GM19025 (cell line): ENCODE data around the gene NUTM2F.
A peak's percentile ranks its signal among the peaks of the same experiment; 100 is the strongest.
"Not testable (repeated sequence)": the region's sequence is repeated elsewhere in the genome, so short reads cannot be mapped to it uniquely, and the experiment has no call there.

Source experiments
- ATAC-seq: cut with Tn5 transposase; IDR thresholded peaks from one replicate; pipeline ENCODE4 v1.9.1; 2021; ENCODE audit warnings: mild to moderate bottlenecking, low read depth, moderate library complexity; ENCODE audit not compliant: unreplicated experiment

The NUTM2F gene

DNA sequence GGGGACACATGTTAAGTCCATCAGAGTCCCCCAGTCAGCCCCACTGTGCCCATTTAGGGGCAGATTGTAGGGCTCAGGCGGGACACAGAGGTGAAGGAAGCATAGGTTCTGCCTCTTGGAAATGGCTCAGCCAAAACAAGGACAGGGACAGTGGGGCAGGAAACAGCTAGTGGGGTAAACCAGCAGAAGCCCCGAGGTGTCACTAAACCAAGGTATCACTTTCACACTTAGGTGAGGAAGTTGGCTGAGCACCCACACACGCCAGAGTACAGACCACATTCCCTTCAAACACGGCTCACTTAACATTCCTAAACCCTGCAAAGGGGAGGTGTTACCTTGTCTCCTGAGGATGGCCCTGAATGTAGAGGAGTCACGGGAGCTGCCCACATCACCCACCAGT, 12.2 kb downstream of the NUTM2F start:
- peak; percentile 75 for ATAC-seq

DNA sequence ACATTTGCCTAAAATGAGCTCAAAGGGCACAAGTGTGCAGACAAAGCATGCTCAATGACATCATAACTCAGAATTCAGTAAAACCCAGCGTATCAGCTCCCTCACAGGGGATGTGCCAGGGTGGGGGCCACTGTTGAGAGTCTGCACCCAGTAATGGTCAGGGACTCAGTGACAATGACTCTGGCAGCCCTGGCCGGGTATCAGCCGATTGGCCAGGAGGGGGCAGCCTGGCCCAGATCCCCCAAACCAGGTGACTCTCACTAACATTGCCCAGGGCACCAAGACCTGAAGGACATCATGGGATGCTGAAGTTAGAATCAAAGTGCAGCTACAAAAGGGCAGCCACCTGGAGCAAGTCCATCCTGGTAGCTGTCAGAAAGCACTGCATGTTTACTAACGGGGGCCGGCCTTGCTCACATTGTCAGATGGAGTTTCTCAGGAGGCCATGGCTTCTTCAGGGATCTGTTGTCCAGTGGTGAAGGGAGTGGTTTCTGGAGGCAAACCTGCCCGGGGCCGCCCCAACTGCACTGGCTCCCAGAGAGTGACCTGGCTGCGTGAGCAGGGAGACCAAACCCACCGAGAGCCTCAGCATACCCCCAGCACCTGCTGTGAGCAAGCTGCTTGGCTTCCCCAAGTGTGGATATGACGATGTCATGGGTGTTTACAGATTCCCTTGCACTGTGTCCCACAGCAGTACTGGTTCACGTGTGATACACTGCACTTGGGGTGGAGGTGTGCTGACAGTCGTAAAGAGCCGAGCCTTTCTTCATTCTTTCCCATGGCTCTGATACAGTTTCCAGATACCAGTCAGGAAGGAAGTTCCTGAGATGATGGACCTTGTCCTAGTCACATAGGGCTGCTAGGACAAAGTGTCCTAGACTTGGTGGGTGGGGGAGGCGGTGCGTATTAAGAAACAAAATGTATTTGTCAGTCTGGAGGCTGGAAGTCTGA, 13.1 kb downstream of the NUTM2F start:
- not testable (repeated sequence) for ATAC-seq

DNA sequence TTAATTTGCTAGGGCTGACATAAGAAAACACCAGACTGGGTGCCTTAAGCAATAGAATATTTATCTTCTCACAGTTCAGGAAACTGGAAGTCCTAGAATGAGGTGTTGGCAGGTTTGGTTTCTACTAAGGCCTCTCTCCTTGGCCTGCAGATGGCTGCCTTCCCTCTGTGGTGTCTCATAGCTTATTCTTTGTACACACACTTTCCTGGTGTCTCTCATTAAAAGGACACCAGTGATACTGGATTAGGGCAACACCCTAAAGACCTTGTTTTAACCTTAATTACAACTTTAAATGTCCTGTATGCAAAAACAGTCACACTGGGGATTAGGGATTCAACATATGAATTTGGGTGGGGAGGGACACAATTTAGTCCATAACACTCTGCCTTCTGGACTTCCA, 25.1 kb downstream of the NUTM2F start:
- ATAC-seq: no peak

DNA sequence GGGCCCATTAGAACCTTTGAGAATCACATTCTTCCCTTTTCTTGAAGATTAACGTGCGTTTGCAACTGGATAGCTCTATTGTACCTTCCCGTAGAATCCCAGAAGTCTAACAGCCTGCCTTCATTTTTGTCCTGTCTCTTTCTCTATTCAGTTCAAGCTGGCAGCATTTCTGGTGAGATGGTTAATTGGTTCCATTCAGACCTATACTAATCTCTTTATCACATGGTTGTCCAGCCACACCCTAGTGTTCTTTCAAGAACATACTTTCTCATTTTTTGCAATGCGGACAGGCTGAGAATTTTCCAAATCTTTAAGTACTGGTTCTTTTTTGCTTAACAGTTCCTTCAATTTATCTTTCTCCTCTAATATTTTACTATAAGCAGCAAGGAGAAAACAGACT, 26.0 kb downstream of the NUTM2F start:
- ATAC-seq: no peak

DNA sequence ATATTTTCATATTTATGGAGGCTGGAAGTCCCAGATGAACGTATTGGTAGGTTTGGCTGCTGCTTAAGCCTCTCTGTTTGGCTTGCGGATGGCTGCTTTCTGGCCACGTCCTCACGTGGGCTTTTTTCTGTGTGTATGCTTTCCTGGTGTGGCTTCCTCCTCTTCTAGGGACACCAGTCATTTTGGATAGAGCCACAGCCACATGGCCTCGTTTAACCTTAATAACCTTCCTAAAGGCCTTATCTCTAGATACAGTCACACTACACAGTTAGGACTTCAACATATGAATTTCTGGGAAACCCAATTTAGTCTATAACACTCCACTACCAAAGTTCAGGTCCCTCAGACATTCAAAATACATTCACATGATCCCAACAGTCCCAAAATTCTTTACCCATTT, 26.9 kb downstream of the NUTM2F start:
- ATAC-seq: no peak

DNA sequence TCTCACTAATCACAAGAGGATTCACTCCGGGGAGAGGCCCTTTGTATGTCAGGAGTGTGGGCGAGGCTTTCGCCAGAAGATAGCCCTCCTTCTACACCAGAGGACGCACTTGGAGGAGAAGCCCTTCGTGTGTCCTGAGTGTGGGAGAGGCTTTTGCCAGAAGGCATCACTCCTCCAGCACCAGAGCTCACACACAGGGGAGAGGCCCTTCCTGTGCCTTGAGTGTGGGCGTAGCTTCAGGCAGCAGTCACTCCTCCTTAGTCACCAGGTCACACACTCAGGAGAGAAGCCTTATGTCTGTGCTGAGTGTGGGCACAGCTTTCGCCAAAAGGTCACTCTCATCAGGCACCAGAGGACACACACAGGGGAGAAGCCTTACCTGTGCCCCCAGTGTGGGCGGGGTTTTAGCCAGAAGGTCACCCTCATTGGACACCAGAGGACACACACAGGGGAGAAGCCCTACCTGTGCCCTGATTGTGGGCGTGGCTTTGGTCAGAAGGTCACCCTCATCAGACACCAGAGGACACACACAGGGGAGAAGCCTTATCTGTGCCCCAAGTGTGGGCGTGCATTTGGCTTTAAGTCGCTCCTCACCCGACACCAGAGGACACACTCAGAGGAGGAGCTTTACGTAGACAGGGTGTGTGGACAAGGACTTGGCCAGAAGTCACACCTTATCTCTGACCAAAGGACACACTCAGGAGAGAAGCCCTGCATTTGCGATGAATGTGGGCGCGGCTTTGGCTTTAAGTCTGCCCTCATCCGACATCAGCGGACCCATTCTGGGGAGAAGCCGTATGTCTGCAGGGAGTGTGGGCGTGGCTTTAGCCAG, 27.8 kb downstream of the NUTM2F start:
- no peak for ATAC-seq

DNA sequence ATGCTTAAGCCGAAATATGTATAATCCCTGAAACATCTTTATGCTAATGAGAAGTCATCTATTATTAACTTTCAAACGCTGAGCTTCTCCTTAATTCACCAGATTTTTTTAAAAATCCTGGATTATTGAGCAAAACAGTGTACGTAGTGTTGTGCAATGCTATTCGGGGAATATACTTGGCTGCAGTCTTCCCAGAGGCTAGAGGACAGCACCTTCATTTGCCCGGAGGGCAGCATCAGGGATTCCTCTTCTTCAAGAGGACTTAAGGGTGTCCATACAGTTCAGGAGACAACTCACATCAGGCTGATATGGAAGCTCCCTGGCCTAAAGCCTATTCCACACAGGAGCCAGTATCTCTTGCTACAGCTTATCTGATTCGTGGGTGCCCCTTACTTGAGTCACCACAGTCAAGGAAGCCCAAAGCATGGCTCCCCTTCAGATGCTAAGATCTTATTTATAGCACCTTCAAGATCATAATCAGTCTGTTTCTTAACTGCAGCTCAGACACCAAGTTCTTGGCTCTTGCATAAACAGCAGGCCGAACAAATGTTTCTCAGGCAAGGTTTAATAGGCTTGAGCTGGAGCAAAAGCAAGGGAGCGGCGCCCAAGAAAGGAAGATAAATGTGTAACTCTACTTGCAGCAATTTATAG, 29.4 kb downstream of the NUTM2F start:
- ATAC-seq: no peak

DNA sequence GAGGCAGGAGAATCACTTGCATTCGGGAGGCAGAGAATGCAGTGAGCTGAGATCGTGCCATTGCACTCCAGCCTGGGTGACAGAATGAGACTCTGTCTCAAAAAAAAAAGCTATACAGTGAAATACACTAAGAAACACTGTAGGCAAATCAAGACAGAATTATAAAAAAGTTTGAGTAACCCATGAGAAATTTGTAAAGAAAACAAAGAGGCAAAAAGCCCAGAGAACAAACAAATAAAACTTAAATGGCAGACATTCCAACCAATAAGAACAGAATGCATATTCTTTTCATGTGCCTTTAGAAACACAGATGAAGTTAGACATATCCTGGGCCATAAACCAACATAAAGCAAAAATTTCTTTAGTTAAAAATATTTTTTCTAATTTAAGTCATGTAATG, 38.8 kb downstream of the NUTM2F start:
- no peak for ATAC-seq

DNA sequence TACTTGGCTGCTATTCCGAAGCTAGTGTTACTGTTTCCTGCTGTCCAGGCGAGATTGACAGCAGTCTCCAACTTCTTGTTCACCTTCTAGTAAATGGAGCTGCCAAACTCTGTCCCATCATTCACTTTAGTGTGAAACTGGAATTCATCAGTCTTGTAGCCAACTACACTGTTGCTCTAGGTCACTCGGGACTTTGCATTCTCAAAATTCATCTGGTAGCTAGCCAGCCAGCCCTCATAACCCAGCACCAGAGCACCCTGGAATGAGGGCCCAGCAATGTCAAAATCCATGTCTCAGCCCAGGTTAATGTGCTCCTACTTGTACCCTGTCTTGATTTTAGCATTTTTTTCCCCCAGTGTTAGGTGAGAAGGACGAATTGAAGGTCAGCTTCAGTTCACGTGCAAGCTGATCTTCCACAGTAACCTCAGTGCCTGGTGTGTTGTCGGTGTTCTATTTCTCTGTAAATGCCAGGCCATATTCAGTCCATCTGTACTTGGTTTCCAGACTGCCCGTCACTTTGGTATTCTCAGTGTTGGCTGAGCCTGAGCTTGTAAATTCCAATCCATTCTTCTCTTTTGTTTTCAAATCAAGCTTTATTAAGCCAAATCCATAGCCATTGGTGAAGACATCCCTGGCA, 40.4 kb downstream of the NUTM2F start:
- no peak for ATAC-seq

DNA sequence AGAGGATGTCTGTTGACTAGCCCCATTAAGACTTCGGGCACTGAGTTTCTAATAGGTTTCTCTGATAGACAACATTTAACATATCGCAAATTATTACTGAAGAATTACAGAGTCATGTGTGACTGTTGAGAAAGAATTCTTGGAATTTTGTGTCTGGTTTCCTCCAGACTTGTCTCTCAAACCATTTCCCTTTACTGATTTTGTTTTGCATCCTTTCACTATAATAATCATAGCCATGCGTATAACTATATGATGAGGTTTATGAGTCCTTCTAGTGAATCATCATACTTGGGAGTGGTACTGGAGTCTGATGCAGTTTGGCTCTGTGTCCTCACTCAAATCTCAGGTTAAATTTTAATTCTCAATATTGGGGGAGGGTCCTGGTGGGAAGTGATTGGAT, 42.3 kb downstream of the NUTM2F start:
- no peak for ATAC-seq

DNA sequence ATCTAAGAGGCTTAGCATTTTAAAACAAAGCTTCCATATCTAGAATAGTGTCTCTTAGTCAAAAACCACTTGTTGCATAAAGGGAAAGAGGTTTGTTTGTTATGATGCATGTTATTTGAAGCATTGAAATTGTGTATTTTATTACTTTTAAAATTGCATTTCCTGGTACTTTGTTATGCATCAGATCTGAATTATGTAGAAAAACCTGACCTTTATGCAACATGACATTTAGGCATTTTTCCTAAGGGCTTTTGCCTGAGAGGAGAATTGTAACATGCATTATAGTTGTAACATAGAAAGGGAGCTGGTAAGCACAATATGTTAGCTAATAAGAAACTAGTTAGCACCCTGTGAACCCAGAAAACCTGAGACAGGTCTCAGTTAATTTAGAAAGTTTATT, 47.3 kb downstream of the NUTM2F start:
- no peak for ATAC-seq

DNA sequence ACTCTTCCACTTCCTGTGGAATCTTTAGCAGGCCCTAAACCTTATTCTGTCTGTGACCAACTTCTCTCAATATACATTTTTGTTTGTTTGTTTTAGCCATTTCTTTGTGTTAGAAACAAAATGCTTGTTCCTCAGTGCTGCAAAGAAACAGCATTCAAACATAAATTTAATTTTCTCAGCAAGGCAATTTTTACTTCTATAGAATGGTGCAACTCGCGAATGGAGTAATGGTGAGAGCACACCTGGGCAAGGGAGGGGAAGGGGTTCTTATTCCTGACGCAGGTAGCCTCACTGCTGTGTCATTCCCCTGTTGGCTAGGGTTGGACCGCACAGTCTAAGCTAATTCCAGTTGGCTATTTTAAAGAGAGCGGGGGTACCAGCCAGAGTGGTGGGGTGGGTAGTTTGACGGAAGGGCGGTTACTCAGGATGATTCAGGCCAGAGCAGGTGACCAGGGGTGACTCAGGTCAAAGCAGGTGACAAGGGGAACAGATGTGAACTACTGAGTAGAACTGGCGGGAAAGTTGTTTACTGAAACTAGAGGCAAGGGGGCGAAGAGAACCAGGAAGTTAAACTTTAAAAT, 47.9 kb downstream of the NUTM2F start:
- ATAC-seq: no peak

DNA sequence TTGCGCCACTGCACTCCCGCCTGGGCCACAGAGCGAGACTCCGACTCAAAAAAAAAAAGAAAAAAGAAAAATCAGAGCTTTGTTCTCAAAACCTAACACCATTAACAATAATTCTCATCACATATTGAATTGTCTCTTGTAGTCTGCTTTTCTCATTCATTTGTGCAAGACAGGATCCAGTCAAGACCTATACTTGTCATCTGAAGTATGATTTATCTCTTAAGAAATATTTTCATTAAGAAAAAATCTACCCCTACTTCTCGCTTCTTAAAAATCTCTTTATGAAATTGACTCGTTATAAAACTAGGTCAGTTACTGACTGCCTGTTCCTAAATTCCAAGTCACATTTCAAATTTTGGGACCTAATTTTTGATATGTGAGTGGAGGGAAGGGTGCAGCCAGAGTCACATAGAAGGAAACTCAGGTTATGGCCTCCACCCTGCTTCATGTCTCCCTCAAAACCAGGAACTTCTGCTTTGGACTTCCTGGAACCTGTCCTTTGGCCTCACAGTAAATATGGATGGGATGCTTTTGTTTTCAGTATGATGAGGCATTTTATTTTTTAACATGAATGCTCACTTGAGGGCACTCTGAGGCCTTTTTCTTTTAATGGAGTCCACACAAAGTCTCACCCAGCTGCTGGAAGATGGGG, 50.4 kb downstream of the NUTM2F start:
- no peak for ATAC-seq

DNA sequence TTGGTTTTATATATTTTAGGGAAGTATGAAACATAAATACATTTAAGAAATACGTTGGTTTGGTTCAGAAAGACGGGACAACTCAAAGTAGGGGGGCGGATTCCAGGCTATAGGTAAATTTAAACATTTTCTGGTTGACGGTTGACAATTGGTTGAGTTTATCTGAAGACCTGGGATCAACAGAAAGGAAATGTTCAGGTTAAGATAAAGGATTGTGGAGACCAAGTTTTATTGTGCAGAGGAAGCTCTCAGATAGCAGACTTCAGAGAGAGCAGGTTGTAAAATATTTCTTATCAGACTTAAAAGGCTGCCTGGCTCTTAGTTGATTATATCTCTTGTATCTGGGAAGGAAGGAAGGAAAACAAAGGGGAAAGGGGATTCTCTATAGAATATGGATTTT, 51.4 kb downstream of the NUTM2F start:
- not testable (repeated sequence) for ATAC-seq

DNA sequence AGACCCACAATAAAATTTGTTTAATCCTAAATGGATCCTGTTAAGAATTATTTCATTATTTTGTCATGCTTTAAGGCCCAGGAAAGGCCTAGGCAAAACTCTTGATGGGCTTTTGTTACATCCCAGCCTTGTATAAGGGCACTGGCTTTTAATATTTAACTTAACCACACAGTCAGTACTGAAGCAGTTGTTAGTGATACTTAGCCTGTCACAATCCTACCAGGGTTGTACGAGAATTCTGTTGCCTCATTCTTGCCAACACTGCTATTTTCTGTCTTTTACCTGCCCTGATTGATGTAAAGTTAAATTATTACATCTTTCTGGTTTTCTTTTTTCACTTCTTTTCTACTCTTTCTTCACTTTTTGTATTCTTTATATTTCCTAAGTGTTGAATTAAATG, 58.4 kb downstream of the NUTM2F start:
- no peak for ATAC-seq

DNA sequence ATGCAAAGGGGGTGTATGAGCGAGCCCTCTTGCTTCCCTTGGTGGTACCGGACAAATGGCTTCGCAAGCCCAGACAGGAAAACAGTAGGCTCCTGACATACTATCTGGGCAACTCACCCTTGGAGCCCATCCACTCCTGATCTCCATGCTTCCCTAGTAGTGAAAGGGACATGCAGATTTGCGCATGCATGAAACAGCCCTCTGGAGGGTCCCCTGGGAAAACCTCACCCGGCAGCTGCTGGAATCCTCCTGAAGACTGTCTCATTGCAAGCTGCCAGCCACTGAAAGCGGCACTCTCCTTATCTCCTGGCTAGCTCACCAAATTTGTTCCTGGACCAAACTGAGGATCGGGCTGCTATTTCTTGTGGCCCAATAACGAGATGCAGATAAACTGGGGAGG, 59.2 kb downstream of the NUTM2F start:
- no peak for ATAC-seq
